NCI-H345 treated with DMSO at 0.1 percent for 48 hours (cell line): Measurements from ENCODE around the gene KLHL29.

Experiments used
- DNase-seq: peaks from one replicate; lab custom pipeline; 2025; ENCODE audit not compliant: unreplicated experiment; lab: John Stamatoyannopoulos, UW

KLHL29 gene

GRCh38 chr2:23420840-23421476, 36.0 kb downstream of the KLHL29 start:
- DNase-seq: no peak

DNA sequence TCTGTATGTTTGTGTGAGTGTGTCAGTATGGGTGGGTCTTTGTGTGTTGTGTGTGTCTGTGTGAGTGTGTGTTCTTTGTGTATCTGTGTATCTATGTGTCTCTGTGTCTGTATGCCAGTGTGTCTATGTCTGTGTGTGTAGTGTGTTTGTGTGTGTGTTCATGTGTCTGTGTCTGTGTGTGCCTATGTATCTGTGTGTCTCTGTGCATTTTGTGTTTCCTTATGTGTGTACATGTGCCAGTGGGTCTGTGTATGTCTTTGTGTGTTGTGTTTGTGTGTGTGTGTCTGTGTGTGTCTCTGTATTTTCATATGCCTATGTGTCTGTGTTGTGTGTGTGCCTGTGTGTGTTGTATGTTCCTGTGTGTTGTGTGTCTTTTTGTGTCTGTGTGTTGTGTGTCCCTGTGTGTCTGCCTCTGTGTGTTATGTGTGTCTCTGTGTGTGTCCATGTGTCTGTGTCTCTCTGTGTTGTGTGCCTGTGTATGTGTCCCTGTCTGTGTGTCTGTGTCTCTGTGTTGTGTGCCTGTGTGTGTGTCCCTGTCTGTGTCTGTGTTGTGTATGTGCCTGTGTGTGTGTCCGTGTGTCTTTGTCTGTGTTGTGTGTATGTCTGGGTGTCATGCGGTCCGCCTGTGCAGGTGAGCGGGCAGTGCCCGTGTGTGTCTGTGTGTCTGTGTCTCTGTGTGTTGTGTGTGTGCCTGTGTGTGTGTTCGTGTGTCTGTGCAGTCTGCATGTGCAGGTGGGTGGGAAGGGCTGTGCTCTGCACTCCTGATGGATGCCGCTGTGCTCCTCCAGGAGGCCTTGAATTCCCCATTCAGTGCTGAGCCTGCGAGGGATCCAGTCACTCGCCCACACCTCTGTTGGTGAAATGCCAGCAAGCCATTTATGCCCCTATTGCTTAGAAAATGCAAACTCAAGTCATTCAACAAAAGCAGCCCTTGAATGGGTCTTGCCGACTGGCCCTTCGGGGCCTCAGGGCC, 37.4 kb downstream of the KLHL29 start:
- DNase-seq: peak; percentile 22

DNA sequence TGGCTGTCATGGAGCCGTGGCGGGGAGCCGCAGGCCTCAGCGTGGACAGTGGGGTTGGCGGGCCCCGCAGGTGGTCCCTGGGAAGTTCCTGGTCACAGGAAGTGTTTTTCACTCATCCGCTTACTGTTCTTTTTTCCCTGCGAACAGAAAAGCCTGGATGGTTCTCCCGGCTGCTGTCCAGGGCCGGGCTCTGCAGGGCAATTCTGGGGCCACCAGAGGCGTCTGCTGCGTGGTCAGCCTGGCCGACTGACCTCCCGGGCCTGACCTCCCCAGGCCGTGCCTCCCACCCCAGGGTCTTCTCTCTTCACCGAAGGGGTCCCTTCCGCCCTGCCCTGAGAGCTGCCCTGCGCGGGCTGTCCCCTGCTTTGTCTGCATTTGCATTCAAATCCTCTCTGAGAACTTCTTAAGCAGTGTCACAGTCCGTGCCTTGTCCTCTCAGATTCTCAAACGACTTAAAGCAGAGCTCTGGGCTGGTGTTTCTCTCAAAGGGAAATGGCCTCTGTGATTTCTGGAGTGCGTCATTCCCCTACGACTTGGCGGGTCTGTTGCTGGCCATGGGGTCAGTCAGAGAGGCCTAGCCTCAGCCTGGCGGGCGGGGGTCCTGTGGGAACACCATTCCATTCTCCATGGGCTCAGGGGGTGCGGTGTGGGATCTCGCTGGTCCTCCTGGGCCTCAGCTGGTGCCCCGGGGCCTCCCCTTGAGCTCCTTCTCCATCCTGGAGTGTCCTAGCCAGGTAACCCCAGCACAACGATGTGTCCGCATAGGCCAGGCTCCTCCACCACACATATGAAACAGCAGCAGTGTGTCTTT, 38.3 kb downstream of the KLHL29 start:
- DNase-seq: no peak

DNA sequence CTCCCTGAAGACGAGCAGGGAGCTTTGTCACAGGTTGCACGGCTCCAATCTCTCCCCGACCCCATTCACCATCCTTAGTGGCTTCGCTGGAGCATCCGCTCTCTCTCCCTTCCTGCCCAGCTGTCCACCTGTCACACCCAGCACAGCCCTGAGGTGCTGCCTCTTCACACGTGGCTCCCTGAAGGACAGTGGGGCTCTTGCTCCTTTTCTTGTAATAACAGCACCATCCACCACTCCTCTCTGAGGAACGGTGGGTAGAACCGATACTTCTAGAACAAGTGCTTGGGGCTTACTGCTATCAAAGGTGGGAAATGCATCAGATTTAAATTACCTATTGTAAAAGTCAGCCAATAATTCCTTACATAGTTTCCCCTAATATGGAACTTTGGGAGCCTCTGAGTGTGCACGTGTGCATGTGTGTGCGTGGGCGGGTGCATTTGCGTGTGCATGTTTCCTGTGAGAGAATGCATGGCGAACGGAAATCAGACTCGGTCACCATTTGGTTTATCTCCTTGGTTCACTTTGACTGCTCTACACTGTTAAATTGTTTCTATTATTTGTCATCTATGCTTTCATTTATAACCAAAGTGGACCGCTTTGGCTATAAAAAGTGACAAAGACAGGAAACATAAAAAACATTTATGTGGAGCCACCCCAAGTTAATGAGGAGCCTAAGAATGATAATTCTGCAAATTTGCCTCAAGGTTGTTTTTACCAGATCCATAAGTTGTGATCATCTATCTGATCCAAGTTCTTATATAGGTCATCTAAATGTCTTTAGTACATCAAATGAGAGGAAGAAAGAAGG, 39.1 kb downstream of the KLHL29 start:
- no peak for DNase-seq

DNA sequence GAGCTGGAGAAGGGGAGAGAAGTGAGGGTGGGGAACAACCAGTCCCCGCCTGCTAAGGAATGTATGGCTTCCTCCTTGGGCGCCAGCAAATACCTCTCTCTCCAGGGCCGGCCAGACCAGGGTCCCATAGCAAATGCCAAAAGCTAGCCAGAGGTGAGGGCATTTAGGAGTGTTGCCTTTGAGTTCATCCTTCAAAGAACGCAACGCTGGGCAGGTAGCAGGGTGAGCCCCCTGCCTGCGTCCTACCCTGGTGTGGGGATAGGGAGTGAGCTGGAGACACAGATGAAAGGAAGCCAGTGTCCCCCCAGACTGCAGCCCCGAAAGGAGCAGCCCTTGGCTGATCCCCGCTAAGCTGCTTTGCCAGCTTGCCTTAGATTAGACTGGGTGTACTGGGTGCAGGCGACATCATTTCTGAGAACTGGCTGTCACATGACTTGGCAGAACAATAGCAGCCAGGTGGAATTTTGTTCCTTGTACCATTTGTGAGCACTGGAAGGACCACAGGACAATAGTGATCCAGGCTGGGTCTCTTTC, 40.4 kb downstream of the KLHL29 start:
- no peak for DNase-seq

DNA sequence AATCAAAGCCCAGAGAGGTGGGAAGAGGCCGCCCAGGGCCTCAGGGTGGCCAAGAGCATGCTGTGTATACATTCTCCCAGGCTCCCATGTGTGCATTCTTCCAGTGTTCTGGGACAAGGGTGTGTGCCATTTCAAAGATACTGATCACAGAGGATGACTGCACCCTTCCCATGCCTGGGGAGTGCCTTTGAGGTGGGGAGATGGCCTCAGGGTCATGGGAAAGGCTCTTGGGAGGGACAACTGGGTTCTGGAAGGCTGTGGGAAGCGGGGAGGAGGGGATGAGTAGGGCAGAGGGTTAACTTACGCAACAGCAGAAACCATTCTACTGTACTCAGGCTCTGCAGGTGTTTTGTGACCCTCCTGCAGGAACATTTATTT, 40.9 kb downstream of the KLHL29 start:
- no peak for DNase-seq

DNA sequence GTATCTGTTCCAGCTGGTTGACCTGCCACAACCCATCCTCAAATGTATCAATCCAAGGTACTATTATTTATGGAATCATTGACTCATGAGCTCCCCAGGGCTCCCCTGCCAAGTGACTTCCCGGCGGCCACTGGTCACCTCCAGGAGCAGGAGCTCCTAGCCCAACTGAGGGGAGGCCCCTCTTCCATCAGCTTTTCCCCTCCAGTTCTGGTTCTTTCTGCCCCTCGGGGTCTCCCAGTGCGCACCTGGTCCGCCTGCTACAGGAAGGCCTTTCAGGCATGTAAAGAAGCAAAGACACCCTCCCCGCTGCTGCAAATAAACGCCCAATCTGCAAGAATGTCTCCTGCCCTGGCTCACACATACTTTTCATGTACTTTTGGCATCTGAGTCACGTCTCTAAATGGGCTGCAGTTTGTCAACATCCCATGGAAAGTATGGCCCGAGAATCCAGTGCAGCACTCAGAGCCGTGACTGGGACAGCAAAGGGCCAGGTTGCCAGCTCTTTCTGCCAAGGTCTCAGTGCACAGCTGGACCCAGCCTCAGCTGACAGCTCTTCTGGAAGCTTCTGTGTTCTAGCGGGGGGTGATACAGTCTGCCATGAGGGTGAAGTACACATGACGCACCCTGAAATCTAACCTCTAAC, 41.4 kb downstream of the KLHL29 start:
- no peak for DNase-seq

DNA sequence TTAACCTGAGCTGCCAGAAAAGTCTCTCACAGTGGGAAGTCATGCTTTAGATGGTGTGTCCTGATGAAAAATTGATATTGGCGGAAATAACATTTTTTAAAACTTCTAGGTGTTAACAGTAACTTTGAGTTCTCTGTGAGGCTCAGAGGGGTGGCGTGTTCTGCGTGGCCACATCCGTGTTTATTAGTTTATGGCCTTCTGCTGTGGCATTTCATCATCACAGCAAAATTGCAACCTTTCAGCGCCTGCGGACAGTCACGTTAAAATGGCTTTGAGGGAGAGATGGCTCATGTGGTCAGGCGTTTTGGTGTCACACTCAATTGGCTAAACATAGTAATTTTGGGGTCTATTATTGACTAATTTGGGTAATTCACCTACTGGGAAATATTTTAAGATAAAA, 42.4 kb downstream of the KLHL29 start:
- DNase-seq: no peak

- no peak for DNase-seq
These were observed 43.0 kb downstream of the KLHL29 start for GRCh38 chr2:23427976-23428375.

DNA sequence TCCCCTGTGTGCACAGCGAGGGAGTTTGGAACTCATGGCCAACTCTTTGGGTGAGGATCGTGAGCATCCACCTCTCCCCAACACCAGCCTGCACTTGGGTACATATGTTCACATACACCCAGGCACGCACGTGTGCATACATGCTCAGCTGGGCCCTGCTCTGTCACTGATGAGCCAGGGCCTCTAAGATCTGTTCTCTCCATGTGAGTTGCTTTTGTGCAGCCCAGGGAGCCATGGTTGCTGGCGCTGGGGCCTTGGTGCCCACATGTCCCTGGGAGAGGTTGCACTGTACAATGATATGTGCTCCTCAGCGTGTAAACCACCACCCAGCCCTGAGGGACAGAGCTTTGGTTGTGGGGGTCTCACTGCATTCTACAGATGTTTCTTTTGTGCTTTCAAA, 44.1 kb downstream of the KLHL29 start:
- DNase-seq: no peak

GRCh38 chr2:23430263-23430662, 45.3 kb downstream of the KLHL29 start:
- DNase-seq: no peak

GRCh38 chr2:23432531-23432930, 47.6 kb downstream of the KLHL29 start:
- no peak for DNase-seq

GRCh38 chr2:23433282-23433681, 48.3 kb downstream of the KLHL29 start:
- DNase-seq: no peak

DNA sequence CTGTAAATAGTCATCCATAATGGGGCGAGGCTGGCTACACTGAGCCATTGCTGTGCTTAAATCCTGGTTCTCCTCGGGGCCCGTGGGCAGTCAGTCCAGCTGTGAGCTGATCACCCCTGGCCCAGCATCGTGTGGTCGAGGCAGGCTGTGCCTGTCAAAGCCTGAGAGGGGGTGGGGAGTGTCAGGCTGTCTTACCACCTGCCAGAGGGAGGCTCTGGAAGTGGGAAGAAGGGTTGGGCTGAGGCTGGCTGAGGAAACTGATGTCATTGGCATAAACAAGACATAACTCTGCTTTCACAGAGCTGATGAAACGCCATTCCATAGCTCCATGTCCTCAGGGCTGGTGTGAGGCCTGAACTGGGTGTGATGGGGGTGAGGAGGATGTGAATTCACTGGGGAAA, 49.7 kb downstream of the KLHL29 start:
- no peak for DNase-seq

DNA sequence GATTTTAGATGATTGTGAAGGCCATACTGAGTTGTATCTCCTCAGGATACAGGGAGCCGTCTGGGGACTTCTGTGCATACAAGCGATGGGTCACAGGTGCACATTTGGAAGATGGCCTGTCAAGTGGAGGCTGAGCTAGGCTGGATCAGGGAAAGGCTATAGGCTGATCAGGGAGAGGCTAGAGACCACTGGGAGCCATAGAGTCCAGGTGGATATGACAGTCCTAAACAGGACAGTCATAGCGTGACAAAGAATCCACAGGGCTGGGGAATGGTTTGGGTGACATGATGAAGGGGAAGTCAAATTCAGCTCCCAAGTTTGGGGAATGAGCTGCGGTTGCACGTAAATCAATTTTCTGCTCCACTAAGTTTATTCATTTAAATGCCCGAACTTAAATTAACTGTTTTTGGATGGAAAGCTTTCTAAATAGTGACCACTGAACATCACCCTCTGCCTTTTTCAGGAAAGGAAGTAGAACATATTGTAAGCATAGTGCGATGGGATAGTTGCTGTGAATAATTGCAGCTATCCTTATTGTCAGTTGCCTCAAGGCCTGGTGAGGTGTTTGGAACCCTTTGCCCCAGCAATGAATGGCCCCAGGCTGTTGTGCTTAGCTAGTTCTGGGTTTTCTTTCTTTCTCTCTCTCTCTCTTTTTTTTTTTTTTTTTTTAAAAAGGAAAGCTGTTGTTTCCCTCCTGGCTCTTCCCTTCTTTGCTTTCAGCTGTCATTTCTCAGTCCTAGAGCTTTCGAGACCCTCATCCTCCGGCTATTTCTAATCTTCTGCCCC, 50.5 kb downstream of the KLHL29 start:
- DNase-seq: no peak

GRCh38 chr2:23436346-23437098, 51.5 kb downstream of the KLHL29 start:
- DNase-seq: no peak

DNA sequence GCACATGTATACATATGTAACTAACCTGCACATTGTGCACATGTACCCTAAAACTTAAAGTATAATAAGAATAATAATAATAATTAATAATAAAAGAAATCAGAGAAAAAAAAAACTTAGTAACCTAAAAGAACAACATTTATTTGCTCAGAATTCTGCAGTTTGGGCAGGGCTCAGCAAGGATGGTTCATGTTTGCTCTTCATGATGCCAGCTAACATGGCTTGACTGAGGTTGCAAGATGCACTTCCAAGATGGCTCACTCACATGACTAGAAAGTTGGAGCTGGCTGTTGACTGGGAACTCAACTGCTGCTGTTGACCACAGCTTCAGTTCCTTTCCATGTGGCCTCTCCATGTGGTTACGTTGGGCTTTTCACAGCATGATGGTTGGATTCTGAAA, 56.4 kb downstream of the KLHL29 start:
- DNase-seq: no peak

- DNase-seq: no peak
These were observed 60.5 kb downstream of the KLHL29 start for GRCh38 chr2:23445450-23445868.

GRCh38 chr2:23446916-23447315, 61.9 kb downstream of the KLHL29 start:
- DNase-seq: no peak
